A549 (cell line): ENCODE results near the gene PAQR7.

Experiments used
- HES2 ChIP-seq: fragments of >200 bp; sonication (Bioruptor Twin); formaldehyde crosslinking; IDR thresholded peaks from 2 replicates; pipeline ENCODE4 v1.6.1; 2016
- NPAS2 ChIP-seq: fragments of 250-450 bp; sonication (Bioruptor Pico); IDR thresholded peaks from 2 replicates; pipeline ENCODE4 v1.8.0; 2022; ENCODE audit warnings: mild to moderate bottlenecking, moderate library complexity, borderline replicate concordance
- NR3C1 ChIP-seq: fragments of >200 bp; sonication (Bioruptor Twin); formaldehyde crosslinking; IDR thresholded peaks from 3 replicates; pipeline ENCODE4 v1.6.1; 2017
- PHF8 ChIP-seq: fragments of 200-600 bp; sonication (generic); IDR thresholded peaks from 2 replicates; pipeline ENCODE4 v1.6.1; 2016; ENCODE audit warnings: low read depth, mild to moderate bottlenecking, antibody characterized with exemption, moderate library complexity, borderline replicate concordance
- POLR2A ChIP-seq: IDR thresholded peaks from 2 replicates; pipeline ENCODE4 v1.6.1; 2012; ENCODE audit warnings: mild to moderate bottlenecking, low read length
- RAD21 ChIP-seq, 2 experiments: fragments of >200 bp in 1 of 2; sonication (Bioruptor Twin) in 1 of 2; formaldehyde crosslinking in 1 of 2; IDR thresholded peaks in 1 of 2; conservative IDR thresholded peaks in 1 of 2; 2 replicates in 1 of 2; 3 replicates in 1 of 2; pipeline ENCODE4 v1.6.1; 2012 to 2018; ENCODE audit warnings: inconsistent platforms in 1 of 2
- RARB ChIP-seq: fragments of 250-450 bp; sonication (Bioruptor Pico); IDR thresholded peaks from 2 replicates; pipeline ENCODE4 v1.8.0; 2021; ENCODE audit warnings: mild to moderate bottlenecking, moderate library complexity
- TF ChIP-seq, protein P1 (sequence below): fragments of >200 bp; sonication (Bioruptor Twin); formaldehyde crosslinking; IDR thresholded peaks from 3 replicates; pipeline ENCODE4 v1.5.1; 2016

GRCh38 chr1:25889470-25889869 is 14.0 kb upstream of the PAQR7 start:
- TF ChIP-seq, protein P1, sequence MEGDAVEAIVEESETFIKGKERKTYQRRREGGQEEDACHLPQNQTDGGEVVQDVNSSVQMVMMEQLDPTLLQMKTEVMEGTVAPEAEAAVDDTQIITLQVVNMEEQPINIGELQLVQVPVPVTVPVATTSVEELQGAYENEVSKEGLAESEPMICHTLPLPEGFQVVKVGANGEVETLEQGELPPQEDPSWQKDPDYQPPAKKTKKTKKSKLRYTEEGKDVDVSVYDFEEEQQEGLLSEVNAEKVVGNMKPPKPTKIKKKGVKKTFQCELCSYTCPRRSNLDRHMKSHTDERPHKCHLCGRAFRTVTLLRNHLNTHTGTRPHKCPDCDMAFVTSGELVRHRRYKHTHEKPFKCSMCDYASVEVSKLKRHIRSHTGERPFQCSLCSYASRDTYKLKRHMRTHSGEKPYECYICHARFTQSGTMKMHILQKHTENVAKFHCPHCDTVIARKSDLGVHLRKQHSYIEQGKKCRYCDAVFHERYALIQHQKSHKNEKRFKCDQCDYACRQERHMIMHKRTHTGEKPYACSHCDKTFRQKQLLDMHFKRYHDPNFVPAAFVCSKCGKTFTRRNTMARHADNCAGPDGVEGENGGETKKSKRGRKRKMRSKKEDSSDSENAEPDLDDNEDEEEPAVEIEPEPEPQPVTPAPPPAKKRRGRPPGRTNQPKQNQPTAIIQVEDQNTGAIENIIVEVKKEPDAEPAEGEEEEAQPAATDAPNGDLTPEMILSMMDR = no peak
- TF ChIP-seq NR3C1 = no peak
- no peak for TF ChIP-seq POLR2A
- TF ChIP-seq RAD21 (conservative IDR thresholded peaks at IDR 0.05 in 1 of 2, IDR thresholded peaks at IDR 0.05 in 1 of 2) = no peak; a peak in 1 of 5 replicates
- TF ChIP-seq NPAS2 (CRISPR knock-in tag) = no peak
- TF ChIP-seq PHF8 = no peak
- no peak for TF ChIP-seq HES2
- TF ChIP-seq RARB = no peak
